Breast epithelium (tissue), 3 donors: ENCODE data around the gene ARHGEF5.
"Not testable (repeated sequence)": the region's sequence is repeated elsewhere in the genome, so short reads cannot be mapped to it uniquely, and the experiment has no call there.

Source experiments
- CTCF ChIP-seq, 3 donors: fragments of 450-650 bp; IDR thresholded peaks; one replicate each; pipeline ENCODE4 v1.5.1; 2016 to 2017; ENCODE audit warnings: antibody characterized with exemption in 3 of 3, mild to moderate bottlenecking in 3 of 3, moderate library complexity in 3 of 3
- POLR2A ChIP-seq: fragments of 450-650 bp; IDR thresholded peaks from one replicate; pipeline ENCODE4 v1.6.1; 2016; ENCODE audit warnings: antibody characterized with exemption, mild to moderate bottlenecking, moderate library complexity
- POLR2AphosphoS5 ChIP-seq, 3 donors: sonication (generic); formaldehyde crosslinking; IDR thresholded peaks; one replicate each; pipeline ENCODE4 v1.6.1; 2017; ENCODE audit warnings: antibody characterized with exemption in 3 of 3

- not testable (repeated sequence) for TF ChIP-seq CTCF (IDR thresholded peaks at IDR 0.05); POLR2A; POLR2AphosphoS5 (IDR thresholded peaks at IDR 0.05)
Observed at GRCh38 chr7:144418931-144419330, 63.7 kb downstream of the ARHGEF5 start.
